SU-DHL-6 (cell line): ENCODE measurements around the gene MDN1.

ENCODE experiments used
- H2AFZ ChIP-seq: fragments of 200-600 bp; sonication (generic); 2 replicates; pipeline ENCODE4 v1.6.1; 2014; ENCODE audit warnings: low read depth, mild to moderate bottlenecking, moderate library complexity, mixed read lengths, antibody characterized with exemption, low read length; ENCODE audit not compliant: severe bottlenecking
- H3F3A ChIP-seq: fragments of 200-600 bp; shearing (Covaris generic); 2 replicates; pipeline ENCODE4 v1.6.0; 2016; ENCODE audit warnings: antibody characterized with exemption, mild to moderate bottlenecking; ENCODE audit not compliant: insufficient read depth
- H3K27ac ChIP-seq: fragments of 200-600 bp; sonication (generic); 2 replicates; pipeline ENCODE4 v1.5.1; 2016; ENCODE audit warnings: low read depth, mild to moderate bottlenecking, low read length, moderate library complexity, mixed read lengths
- H3K27me3 ChIP-seq: fragments of 200-600 bp; sonication (generic), shearing (Covaris generic); 2 replicates; pipeline ENCODE4 v1.6.0; 2014; ENCODE audit warnings: mild to moderate bottlenecking, low read length
- H3K36me3 ChIP-seq: fragments of 200-600 bp; sonication (generic); 2 replicates; pipeline ENCODE4 v1.6.1; 2014; ENCODE audit warnings: mild to moderate bottlenecking, low read length, mixed read lengths
- H3K4me2 ChIP-seq: fragments of 300-600, 200-600 bp; shearing (Covaris generic), sonication (generic); 2 replicates; pipeline ENCODE4 v1.6.0; 2014; ENCODE audit warnings: low read length, low read depth, mild to moderate bottlenecking; ENCODE audit not compliant: poor library complexity, severe bottlenecking
- H3K4me3 ChIP-seq: fragments of 200-600 bp; sonication (generic); 2 replicates; pipeline ENCODE4 v1.5.1; 2014; ENCODE audit warnings: antibody characterized with exemption, low read length, mild to moderate bottlenecking, mixed read lengths; ENCODE audit not compliant: insufficient read depth, poor library complexity, severe bottlenecking
- H3K79me2 ChIP-seq: fragments of 200-600 bp; sonication (generic); 2 replicates; pipeline ENCODE4 v1.6.1; 2014; ENCODE audit warnings: mild to moderate bottlenecking, low read length, moderate library complexity; ENCODE audit not compliant: insufficient read depth
- H3K9ac ChIP-seq: fragments of 200-600 bp; sonication (generic); 2 replicates; pipeline ENCODE4 v1.7.0; 2014; ENCODE audit warnings: mild to moderate bottlenecking, low read length
- H3K9me2 ChIP-seq: fragments of 200-600 bp; sonication (generic); replicated peaks from 2 replicates; pipeline ENCODE4 v1.6.1; 2014; ENCODE audit warnings: low read length; ENCODE audit not compliant: insufficient read depth
- H3K9me3 ChIP-seq: fragments of 200-600 bp; sonication (generic); 2 replicates; pipeline ENCODE4 v1.6.1; 2014; ENCODE audit warnings: low read length, mixed read lengths; ENCODE audit not compliant: insufficient read depth
- H4K20me1 ChIP-seq: fragments of 200-600 bp; sonication (generic); 2 replicates; pipeline ENCODE4 v1.6.1; 2014; ENCODE audit warnings: low read depth, mild to moderate bottlenecking, antibody characterized with exemption, low read length, moderate library complexity, mixed read lengths
- EZH2phosphoT487 ChIP-seq: fragments of 200-600 bp; sonication (generic), shearing (Covaris generic); conservative IDR thresholded peaks from 2 replicates; pipeline ENCODE4 v1.6.1; 2018; ENCODE audit warnings: mild to moderate bottlenecking, antibody characterized with exemption, low read length, moderate library complexity, mixed read lengths
- TF ChIP-seq, protein P1 (sequence below): fragments of 200-600 bp; sonication (generic); IDR thresholded peaks from one replicate; pipeline ENCODE4 v1.5.1; 2017; ENCODE audit warnings: antibody characterized with exemption, mild to moderate bottlenecking, low read length, moderate library complexity; ENCODE audit not compliant: insufficient read depth, poor library complexity, severe bottlenecking

Gene MDN1

DNA sequence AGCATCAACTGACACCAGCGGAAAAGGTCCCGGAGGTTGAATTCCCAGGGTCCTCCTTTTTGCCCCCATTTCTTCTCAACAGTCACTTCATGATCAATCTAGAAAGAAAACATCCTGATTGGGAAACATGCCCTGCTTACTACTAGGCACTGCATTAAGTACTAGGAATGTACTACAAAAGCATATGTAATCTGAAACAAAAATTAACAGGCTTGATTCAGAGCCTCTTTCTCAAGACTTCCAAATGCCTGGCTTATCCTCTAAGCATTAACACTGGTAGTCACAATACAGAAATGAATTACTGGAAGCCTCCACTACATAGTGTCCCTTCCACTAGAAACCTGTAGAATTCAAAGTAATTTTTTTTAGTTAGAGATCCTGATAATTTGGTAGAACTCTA is 96.5 kb downstream of the MDN1 start:
- Histone ChIP-seq H2AFZ (no peak overlapping the region), H3K27me3 (no peaks in the 10 kb centered on the region), H3K36me3 (peaks cover 35% of the 10 kb centered on the region; the same call in 1 of the 2 replicates), H3K9me2 (no peaks in the 10 kb centered on the region), H3K79me2 (no peaks in the 10 kb centered on the region), H3K9me3 (no peaks in the 10 kb centered on the region), H3K4me2 (no peak overlapping the region), H4K20me1 (no peaks in the 10 kb centered on the region), H3K9ac (no peak overlapping the region), H3F3A (no peaks in the 10 kb centered on the region), H3K27ac (no peak overlapping the region), H3K4me3 (no peak overlapping the region)
- TF ChIP-seq EZH2phosphoT487, result no peak
- TF ChIP-seq, protein P1, sequence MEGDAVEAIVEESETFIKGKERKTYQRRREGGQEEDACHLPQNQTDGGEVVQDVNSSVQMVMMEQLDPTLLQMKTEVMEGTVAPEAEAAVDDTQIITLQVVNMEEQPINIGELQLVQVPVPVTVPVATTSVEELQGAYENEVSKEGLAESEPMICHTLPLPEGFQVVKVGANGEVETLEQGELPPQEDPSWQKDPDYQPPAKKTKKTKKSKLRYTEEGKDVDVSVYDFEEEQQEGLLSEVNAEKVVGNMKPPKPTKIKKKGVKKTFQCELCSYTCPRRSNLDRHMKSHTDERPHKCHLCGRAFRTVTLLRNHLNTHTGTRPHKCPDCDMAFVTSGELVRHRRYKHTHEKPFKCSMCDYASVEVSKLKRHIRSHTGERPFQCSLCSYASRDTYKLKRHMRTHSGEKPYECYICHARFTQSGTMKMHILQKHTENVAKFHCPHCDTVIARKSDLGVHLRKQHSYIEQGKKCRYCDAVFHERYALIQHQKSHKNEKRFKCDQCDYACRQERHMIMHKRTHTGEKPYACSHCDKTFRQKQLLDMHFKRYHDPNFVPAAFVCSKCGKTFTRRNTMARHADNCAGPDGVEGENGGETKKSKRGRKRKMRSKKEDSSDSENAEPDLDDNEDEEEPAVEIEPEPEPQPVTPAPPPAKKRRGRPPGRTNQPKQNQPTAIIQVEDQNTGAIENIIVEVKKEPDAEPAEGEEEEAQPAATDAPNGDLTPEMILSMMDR, result no peak

DNA sequence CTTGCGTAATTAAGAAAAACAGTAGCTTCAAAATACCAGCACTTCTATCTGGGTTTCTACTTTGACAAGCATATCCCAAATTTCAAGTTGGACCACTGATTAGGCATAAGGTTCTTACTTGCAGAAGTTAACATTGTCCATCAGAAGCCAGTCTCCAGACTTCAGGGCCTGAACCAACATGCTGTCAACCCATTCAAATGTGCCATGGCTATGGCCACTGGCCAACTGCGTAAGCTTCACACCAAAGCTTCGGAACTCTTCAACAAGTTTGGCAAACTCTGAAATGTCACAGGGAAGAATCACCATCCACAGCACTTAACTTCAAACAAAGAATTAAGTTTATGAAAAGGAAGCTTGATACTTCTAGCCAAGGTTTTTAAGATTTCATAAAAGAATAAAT is 103.1 kb downstream of the MDN1 start:
- Histone ChIP-seq H3K9me2 (no peaks in the 10 kb centered on the region), H4K20me1 (no peaks in the 10 kb centered on the region), H3F3A (no peaks in the 10 kb centered on the region), H3K27ac (no peak overlapping the region), H2AFZ (no peak overlapping the region), H3K4me2 (no peak overlapping the region), H3K9me3 (no peaks in the 10 kb centered on the region), H3K36me3 (peaks cover 49% of the 10 kb centered on the region), H3K4me3 (no peak overlapping the region), H3K79me2 (no peaks in the 10 kb centered on the region), H3K27me3 (no peaks in the 10 kb centered on the region), H3K9ac (no peak overlapping the region)
- TF ChIP-seq, protein P1, result no peak
- TF ChIP-seq EZH2phosphoT487, result no peak

DNA sequence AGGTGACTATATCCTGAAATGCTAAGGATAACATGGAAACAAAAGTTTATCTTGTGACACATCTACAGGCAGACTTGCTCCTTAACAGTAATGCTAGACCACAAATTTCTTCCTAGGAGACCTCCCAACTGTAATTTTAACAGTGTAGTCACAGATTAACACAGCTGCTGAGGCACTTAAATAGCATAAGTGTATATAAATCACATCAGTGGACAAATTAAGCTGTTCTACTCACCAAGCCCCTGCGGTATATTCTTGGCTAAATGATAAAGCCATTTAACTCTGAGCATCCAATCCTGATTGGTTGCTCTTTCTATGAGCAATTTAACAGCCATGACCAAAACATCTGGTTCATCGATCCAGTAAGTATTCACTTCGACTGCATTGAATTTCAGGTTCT is 107.8 kb downstream of the MDN1 start:
- H3K79me2 ChIP-seq, result no peaks in the 10 kb centered on the region
- H3K9ac ChIP-seq, result no peak overlapping the region
- H3K9me2 ChIP-seq, result no peaks in the 10 kb centered on the region
- H3K4me2 ChIP-seq, result no peak overlapping the region
- no peaks in the 10 kb centered on the region for H4K20me1 ChIP-seq
- H3F3A ChIP-seq, result no peaks in the 10 kb centered on the region
- H3K9me3 ChIP-seq, result no peaks in the 10 kb centered on the region
- no peak overlapping the region for H3K27ac ChIP-seq
- no peak for TF ChIP-seq EZH2phosphoT487
- TF ChIP-seq, protein P1, result no peak
- H2AFZ ChIP-seq, result no peak overlapping the region
- H3K4me3 ChIP-seq, result no peak overlapping the region
- no peaks in the 10 kb centered on the region for H3K27me3 ChIP-seq
- peaks cover 55% of the 10 kb centered on the region for H3K36me3 ChIP-seq
